CD4-positive, CD25-positive, alpha-beta regulatory T cell (primary cell): ENCODE data around the gene ADRA2C. TPM values are rescaled to one million over a fixed set of nuclear protein-coding genes. Genes with fewer than 3 reads are reported as not detected.

ENCODE experiments used
- ATAC-seq, 2 donors: fragments of 150-1000 bp; cut with Tn5 transposase; one replicate each; pipeline ENCODE4 v1.10.0; 2021; ENCODE audit warnings: low read depth in 2 of 2, moderate number of reproducible peaks in 2 of 2, moderate library complexity in 1 of 2
- DNase-seq, 3 donors: peaks; one replicate each; pipeline versions ENCODE4 v3.0.0 to v3.0.0-alpha.2; 2012 to 2022; ENCODE audit warnings: mixed read lengths in 1 of 3
- H3K27ac ChIP-seq: one replicate; pipeline ENCODE4 v1.7.0; 2013; ENCODE audit warnings: mild to moderate bottlenecking, low read length; ENCODE audit not compliant: insufficient read depth, poor library complexity, severe bottlenecking
- H3K27me3 ChIP-seq: one replicate; pipeline ENCODE4 v1.7.0; 2013; ENCODE audit warnings: low read length; ENCODE audit not compliant: control insufficient read depth, insufficient read depth
- H3K36me3 ChIP-seq: one replicate; pipeline ENCODE4 v1.7.0; 2013; ENCODE audit warnings: mild to moderate bottlenecking, low read length, moderate library complexity; ENCODE audit not compliant: control insufficient read depth, insufficient read depth
- H3K4me1 ChIP-seq: 2 replicates; pipeline ENCODE4 v1.7.0; 2013; ENCODE audit warnings: mild to moderate bottlenecking, low read length; ENCODE audit not compliant: insufficient read depth, control insufficient read depth, poor library complexity, severe bottlenecking
- H3K4me3 ChIP-seq: one replicate; pipeline ENCODE4 v1.7.0; 2013; ENCODE audit warnings: low read depth, mild to moderate bottlenecking, low read length, moderate library complexity
- H3K9me3 ChIP-seq, 2 experiments: 1 replicate in 1 of 2; 2 replicates in 1 of 2; pipeline ENCODE4 v1.7.0; 2013; ENCODE audit warnings: low read length in 2 of 2, mild to moderate bottlenecking in 1 of 2, moderate library complexity in 1 of 2; ENCODE audit not compliant: control insufficient read depth in 2 of 2
- H3K27ac Mint-ChIP-seq, 3 donors: one replicate each; pipeline ENCODE4 v1.8.0; 2020 to 2022; ENCODE audit warnings: mild to moderate bottlenecking in 3 of 3, mixed read lengths in 3 of 3, moderate library complexity in 2 of 3
- H3K27me3 Mint-ChIP-seq: one replicate; pipeline ENCODE4 v1.8.0; 2022; ENCODE audit warnings: mild to moderate bottlenecking, mixed read lengths
- H3K36me3 Mint-ChIP-seq: one replicate; pipeline ENCODE4 v1.8.0; 2020; ENCODE audit warnings: mixed read lengths
- H3K4me1 Mint-ChIP-seq, 4 donors: one replicate each; pipeline ENCODE4 v1.8.0; 2020 to 2022; ENCODE audit warnings: mixed read lengths in 4 of 4, mild to moderate bottlenecking in 1 of 4
- H3K4me3 Mint-ChIP-seq, 4 donors: one replicate each; pipeline ENCODE4 v1.8.0; 2020 to 2022; ENCODE audit warnings: mild to moderate bottlenecking in 4 of 4, mixed read lengths in 4 of 4, moderate library complexity in 3 of 4
- H3K9me3 Mint-ChIP-seq, 7 donors: one replicate each; pipeline ENCODE4 v1.8.0; 2020 to 2022; ENCODE audit warnings: mixed read lengths in 7 of 7, mild to moderate bottlenecking in 3 of 7, moderate library complexity in 2 of 7
- polyA plus RNA-seq, 4 donors: library from polyadenylated mRNA; unstranded; fragments of 300-500 nt; fragmentation: Illumina TruSeq; gene quantifications; one replicate each; pipeline ENCODE4 v1.2.3, GENCODE V29; 2021
- total RNA-seq: library from RNA; stranded (reverse); gene quantifications from one replicate; pipeline ENCODE4 v1.2.3, GENCODE V29; 2022

Gene ADRA2C
- total and polyA plus RNA-seq, 5 donors from 2014 or later: not detected

DNA sequence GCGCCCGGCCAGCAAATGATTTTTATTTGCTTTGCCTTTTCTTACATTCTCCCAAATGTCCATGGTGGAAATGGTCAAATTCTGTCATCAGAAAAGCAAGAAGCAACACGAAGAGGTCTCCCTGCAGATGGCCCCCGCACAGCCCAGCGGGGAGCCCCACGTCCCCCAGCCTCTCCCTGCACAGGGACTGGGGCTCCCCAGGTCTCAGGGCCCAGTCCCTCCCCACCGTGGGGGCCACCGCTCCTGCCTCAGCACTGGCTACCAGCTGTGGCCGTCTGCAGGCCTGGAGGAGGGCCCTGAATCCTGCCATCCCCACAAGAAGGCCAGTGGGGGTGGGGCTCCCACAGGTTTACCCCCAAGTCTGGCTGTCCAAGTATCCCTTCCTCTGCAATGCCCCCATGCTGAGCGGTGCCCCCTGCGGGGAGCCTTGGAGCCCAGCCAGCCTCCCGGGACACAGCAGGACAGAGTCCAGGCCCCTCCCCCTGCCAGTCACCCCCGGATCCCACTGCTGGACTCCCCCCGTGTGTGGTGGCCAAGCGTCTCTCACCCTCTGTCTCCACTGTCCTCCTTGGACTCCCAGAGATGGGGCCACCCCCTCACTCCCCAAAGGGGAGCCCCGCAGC is 38.2 kb upstream of the ADRA2C start:
- Mint-ChIP-seq H3K4me1 (peaks cover 0 to 5% (median 0%) of the 10 kb centered on the region in 4 donors), H3K9me3 (peaks cover 0 to 2% (median 0%) of the 10 kb centered on the region in 7 donors), H3K27ac (no peak overlapping the region), H3K4me3 (no peak overlapping the region), H3K36me3 (no peaks in the 10 kb centered on the region), H3K27me3 (peaks cover 11% of the 10 kb centered on the region)
- Histone ChIP-seq H3K27me3 (no peaks in the 10 kb centered on the region), H3K4me3 (no peak overlapping the region), H3K27ac (no peak overlapping the region), H3K36me3 (no peaks in the 10 kb centered on the region), H3K9me3 (no peaks in the 10 kb centered on the region), H3K4me1 (no peaks in the 10 kb centered on the region)
- no peak for DNase-seq
- ATAC-seq: no peak

DNA sequence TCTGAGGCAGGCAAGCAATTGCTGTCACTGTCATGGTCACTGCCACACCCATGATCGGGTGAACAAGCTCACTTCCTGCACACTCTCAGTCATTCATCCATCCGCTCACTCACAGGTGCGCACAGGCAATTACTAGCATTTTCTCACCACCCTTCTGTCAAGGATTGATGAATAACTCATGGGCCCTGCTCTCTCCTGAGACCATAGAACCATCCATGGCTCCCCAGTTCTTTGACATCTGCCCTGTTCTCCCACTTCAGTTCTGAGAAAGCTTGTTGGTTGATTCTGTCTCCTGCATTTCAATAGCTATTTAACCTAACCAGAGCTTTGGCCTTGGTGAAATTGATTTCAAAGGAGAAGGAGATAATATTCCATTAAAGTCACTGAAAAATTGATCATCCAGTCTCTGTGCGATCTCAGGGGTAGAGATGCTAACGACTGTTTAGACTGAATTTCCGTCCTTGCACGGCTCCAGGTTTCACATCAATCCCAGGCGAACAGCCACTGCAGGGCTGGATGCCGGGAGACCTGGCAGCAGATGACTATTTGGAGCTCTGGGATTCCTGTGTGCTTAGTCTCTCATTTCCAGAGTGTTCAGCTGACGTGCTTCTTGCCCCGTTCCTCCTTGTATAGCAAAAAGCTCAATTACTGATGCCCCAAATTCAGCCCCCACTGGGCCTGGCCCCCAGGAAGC is 36.9 kb upstream of the ADRA2C start:
- peaks cover 9% of the 10 kb centered on the region for H3K27me3 Mint-ChIP-seq
- peak overlapping the region in 1 of 3 donors; percentile 7 for H3K27ac Mint-ChIP-seq
- no peak for ATAC-seq
- H3K4me3 Mint-ChIP-seq: no peak overlapping the region
- Histone ChIP-seq H3K4me3 (no peak overlapping the region), H3K36me3 (no peaks in the 10 kb centered on the region), H3K27me3 (no peaks in the 10 kb centered on the region), H3K4me1 (no peaks in the 10 kb centered on the region), H3K27ac (no peak overlapping the region), H3K9me3 (no peaks in the 10 kb centered on the region)
- H3K36me3 Mint-ChIP-seq: no peaks in the 10 kb centered on the region
- H3K9me3 Mint-ChIP-seq: no peaks in the 10 kb centered on the region
- DNase-seq: no peak
- peaks cover 0 to 5% (median 0%) of the 10 kb centered on the region in 4 donors for H3K4me1 Mint-ChIP-seq

DNA sequence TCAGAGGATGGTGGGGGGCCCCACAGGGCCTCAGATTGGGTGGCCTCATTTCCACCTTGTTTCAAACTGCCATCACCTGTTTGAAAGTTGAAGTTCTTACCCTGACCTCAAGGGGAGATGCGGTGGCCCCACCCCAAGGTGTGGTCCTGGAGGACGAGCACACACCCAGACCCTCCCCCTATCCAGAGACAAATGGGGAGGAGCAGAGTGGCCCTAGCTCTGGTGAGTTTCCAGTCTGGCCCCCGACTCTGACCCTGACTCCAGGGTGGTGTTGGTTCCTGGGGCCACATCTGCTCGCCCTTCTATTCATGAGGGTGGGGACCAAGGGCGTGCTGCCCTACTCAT is 36.3 kb upstream of the ADRA2C start:
- DNase-seq (no peak), ATAC-seq (no peak)
- no peak overlapping the region for H3K27ac Mint-ChIP-seq
- H3K4me1 Mint-ChIP-seq: no peaks in the 10 kb centered on the region
- no peak overlapping the region for H3K27ac ChIP-seq
- H3K9me3 Mint-ChIP-seq: no peaks in the 10 kb centered on the region
- no peaks in the 10 kb centered on the region for H3K9me3 ChIP-seq
- no peak overlapping the region for H3K4me3 Mint-ChIP-seq
- no peaks in the 10 kb centered on the region for H3K36me3 ChIP-seq
- H3K27me3 ChIP-seq: no peaks in the 10 kb centered on the region
- no peaks in the 10 kb centered on the region for H3K36me3 Mint-ChIP-seq
- H3K27me3 Mint-ChIP-seq: peaks cover 4% of the 10 kb centered on the region
- H3K4me3 ChIP-seq: no peak overlapping the region
- no peaks in the 10 kb centered on the region for H3K4me1 ChIP-seq

DNA sequence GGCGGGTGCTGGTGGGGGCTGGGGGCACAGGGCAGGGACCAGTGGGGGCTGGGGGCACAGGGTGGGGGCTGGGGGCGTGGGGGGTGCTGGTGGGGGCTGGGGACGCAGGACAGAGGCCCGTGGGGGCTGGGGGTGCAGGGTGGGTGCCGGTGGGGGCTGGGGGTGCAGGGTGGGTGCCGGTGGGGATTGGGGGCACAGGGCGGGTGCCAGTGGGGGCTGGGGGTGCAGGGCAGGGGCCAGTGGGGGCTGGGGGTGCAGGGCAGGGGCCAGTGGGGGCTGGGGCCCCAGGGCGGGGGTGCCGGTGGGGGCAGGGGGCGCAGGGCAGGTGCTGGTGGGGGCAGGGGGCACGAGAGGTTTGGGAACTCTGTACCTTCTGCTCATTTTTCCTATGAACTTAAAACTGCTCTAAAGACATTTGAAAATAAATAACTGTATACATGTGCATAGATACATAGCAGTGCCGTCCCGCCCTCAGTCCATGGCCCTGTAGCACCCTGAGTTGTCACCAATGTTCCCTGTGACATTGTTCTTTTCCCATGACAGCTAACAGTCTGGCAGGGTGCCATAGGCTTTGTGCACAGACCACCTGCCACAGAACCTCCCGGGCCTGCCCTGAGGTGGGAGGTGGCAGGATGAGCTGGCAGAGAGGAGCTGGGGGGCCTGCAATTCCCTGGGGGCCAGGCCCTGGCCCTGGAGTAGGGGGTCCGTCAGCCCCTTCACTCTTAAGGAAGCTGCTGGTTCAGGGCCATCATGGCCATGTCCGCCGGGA is 35.6 kb upstream of the ADRA2C start:
- H3K27ac Mint-ChIP-seq: no peak overlapping the region
- Histone ChIP-seq H3K36me3 (no peaks in the 10 kb centered on the region), H3K9me3 (no peaks in the 10 kb centered on the region), H3K27me3 (no peaks in the 10 kb centered on the region), H3K4me1 (no peaks in the 10 kb centered on the region), H3K27ac (no peak overlapping the region), H3K4me3 (no peak overlapping the region)
- H3K9me3 Mint-ChIP-seq: no peaks in the 10 kb centered on the region
- no peaks in the 10 kb centered on the region for H3K4me1 Mint-ChIP-seq
- H3K4me3 Mint-ChIP-seq: no peak overlapping the region
- no peaks in the 10 kb centered on the region for H3K36me3 Mint-ChIP-seq
- ATAC-seq (no peak), DNase-seq (no peak)
- peaks cover 4% of the 10 kb centered on the region for H3K27me3 Mint-ChIP-seq

DNA sequence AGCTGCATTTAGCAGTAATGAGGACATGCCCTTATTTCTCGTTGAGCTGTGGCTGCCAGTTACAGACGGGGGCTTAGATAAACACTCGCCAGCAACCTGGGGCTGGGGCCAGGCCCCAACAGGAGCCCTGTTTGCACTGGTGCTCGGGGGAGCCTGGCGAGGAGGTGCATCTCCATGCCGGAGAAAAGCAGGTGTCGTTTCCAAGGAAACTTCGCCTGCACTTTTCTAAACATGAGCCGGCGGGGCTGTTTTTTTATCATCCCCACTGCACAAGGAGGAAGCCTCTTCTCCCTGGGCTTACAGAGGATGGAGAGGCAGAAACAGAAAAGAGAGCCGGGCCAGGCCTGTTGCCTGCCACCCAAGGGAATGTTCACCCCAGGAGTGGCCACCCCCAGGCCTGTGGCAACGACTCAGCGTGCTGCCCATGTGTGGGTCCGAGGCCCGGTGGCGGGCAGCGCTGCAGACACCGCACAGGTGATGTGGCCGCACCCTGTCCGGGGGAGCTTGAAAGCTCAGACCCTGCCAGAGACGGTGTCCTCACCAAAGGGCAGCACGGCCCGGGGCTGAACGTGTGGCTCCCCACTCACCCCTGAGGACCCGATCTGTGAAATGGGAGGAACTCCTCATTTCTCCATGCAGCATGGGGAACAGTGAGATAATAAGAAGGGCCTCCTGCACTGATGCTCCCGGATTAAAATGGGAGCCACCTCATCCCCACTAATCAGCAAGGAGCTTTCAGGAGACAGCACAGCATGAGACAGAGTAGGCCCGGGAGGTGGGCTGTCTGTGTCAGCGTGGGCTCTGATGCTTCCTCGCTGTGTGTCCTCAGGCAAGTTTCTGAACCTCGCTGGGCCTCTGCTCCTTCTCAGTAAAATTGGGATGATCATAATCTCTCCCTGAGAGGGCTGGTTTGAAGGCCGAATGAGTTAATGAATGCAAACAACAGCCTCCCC is 33.8 kb upstream of the ADRA2C start:
- Histone ChIP-seq H3K27ac (no peak overlapping the region), H3K27me3 (no peaks in the 10 kb centered on the region), H3K9me3 (no peaks in the 10 kb centered on the region), H3K36me3 (no peaks in the 10 kb centered on the region), H3K4me1 (no peaks in the 10 kb centered on the region), H3K4me3 (no peak overlapping the region)
- no peak for ATAC-seq
- no peak for DNase-seq
- Mint-ChIP-seq H3K27me3 (peaks cover 4% of the 10 kb centered on the region), H3K4me3 (no peak overlapping the region), H3K9me3 (peaks cover 0 to 1% (median 0%) of the 10 kb centered on the region in 7 donors), H3K36me3 (no peaks in the 10 kb centered on the region), H3K4me1 (no peaks in the 10 kb centered on the region), H3K27ac (no peak overlapping the region)

DNA sequence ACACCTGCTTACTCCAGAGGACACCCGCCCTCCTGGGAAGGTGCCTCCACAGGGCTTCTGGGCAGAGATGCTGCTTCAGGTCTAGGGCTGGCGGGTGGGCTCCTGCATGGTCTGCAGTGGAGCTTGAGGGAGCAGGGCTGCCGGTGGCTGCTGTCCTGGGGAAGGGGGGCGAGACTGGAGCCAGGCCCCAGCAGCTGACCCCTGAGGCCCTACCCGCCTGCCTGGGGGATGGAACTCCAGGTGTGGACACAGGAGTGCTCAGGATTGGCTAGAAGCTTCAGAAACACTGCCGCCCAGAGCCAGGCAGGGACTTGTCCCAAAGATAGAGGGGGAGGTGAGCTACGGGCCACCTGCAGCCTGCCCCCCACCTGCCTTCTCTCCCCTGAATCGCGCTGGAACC is 33.0 kb upstream of the ADRA2C start:
- Mint-ChIP-seq H3K4me1 (no peaks in the 10 kb centered on the region), H3K4me3 (no peak overlapping the region), H3K36me3 (no peaks in the 10 kb centered on the region), H3K27me3 (no peaks in the 10 kb centered on the region), H3K27ac (no peak overlapping the region), H3K9me3 (peaks cover 0 to 1% (median 0%) of the 10 kb centered on the region in 7 donors)
- H3K27ac ChIP-seq: no peak overlapping the region
- DNase-seq (no peak), ATAC-seq (no peak)
- H3K27me3 ChIP-seq: no peaks in the 10 kb centered on the region
- no peaks in the 10 kb centered on the region for H3K9me3 ChIP-seq
- no peaks in the 10 kb centered on the region for H3K4me1 ChIP-seq
- no peak overlapping the region for H3K4me3 ChIP-seq
- H3K36me3 ChIP-seq: no peaks in the 10 kb centered on the region

DNA sequence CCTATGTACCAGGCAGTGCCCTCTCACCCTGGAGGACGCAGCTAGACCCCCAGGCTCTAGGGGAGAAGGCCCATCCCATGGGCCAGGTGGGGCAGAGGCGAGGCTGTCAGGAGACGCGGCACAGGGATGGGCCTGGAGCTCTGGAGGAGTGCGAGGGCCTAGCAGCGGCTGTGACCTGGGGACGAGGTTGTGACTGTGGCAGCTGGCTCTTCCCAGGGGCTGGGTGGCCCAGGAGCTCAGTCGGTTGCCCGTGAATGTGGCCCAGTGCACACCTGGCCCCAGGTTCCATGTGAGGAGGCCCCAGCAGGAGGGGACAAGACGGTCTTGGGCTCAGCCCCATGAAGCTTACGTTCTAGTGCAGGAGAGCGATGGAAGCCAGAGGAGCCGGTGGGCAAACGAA is 31.0 kb upstream of the ADRA2C start:
- Histone ChIP-seq H3K36me3 (no peaks in the 10 kb centered on the region), H3K4me3 (no peak overlapping the region), H3K9me3 (no peaks in the 10 kb centered on the region), H3K27me3 (no peaks in the 10 kb centered on the region), H3K4me1 (no peaks in the 10 kb centered on the region), H3K27ac (no peak overlapping the region)
- H3K4me1 Mint-ChIP-seq: no peaks in the 10 kb centered on the region
- H3K36me3 Mint-ChIP-seq: no peaks in the 10 kb centered on the region
- no peaks in the 10 kb centered on the region for H3K27me3 Mint-ChIP-seq
- H3K4me3 Mint-ChIP-seq: no peak overlapping the region
- no peak for DNase-seq
- H3K27ac Mint-ChIP-seq: no peak overlapping the region
- H3K9me3 Mint-ChIP-seq: peaks cover 0 to 1% (median 0%) of the 10 kb centered on the region in 7 donors
- ATAC-seq: no peak
